ENCODE measurements around the gene ZNF593OS.

Gene ZNF593OS

GRCh38 chr1:26187882-26188281, 16.2 kb upstream of the ZNF593OS start:
- no peak overlapping the region for H3K4me3 ChIP-seq (ENCODE audit: low read length)
- no peak for DNase-seq (ENCODE audit: low read depth, low spot score)

- no peak overlapping the region for H3K4me3 ChIP-seq (ENCODE audit: low read length)
- DNase-seq (ENCODE audit: low read depth, low spot score): no peak
Observed at GRCh38 chr1:26184883-26185282, 13.3 kb upstream of the ZNF593OS start.

GRCh38 chr1:26184086-26184485, 12.5 kb upstream of the ZNF593OS start:
- no peak for DNase-seq (ENCODE audit: low read depth, low spot score)
- no peak overlapping the region for H3K4me3 ChIP-seq (ENCODE audit: low read length)

- no peak overlapping the region for H3K4me3 ChIP-seq (ENCODE audit: low read length)
- DNase-seq (ENCODE audit: low read depth, low spot score): no peak
Observed at GRCh38 chr1:26182383-26182696, 10.7 kb upstream of the ZNF593OS start.

- H3K4me3 ChIP-seq (ENCODE audit: low read length): no peak overlapping the region
- DNase-seq (ENCODE audit: low read depth, low spot score): no peak
Observed at GRCh38 chr1:26181586-26182382, 10.2 kb upstream of the ZNF593OS start.

GRCh38 chr1:26180010-26180506, 8.4 kb upstream of the ZNF593OS start:
- no peak for DNase-seq (ENCODE audit: low read depth, low spot score)
- no peak overlapping the region for H3K4me3 ChIP-seq (ENCODE audit: low read length)

- no peak for DNase-seq (ENCODE audit: low read depth, low spot score)
- no peak within 1 kb of the TSS for H3K4me3 ChIP-seq (ENCODE audit: low read length)
Observed at GRCh38 chr1:26177182-26177684, 5.6 kb upstream of the ZNF593OS start, which contains the start of gene CNKSR1. Gene CNKSR1, plus strand, starts transcription at chr1:26177491. Its CDS starts 57 bp downstream, at chr1:26177548.

GRCh38 chr1:26175346-26175745, 3.7 kb upstream of the ZNF593OS start:
- no peak for DNase-seq (ENCODE audit: low read depth, low spot score)
- H3K4me3 ChIP-seq (ENCODE audit: low read length): no peak overlapping the region

- DNase-seq (ENCODE audit: low read depth, low spot score): no peak
- H3K4me3 ChIP-seq (ENCODE audit: low read length): peak overlapping the region; percentile 84
Observed at GRCh38 chr1:26170472-26170821, 1.2 kb downstream of the ZNF593OS start.

- peak; percentile 76 for DNase-seq (ENCODE audit: low read depth, low spot score)
- H3K4me3 ChIP-seq (ENCODE audit: low read length): peak within 1 kb of the TSS; percentile 84
Observed at GRCh38 chr1:26169669-26170471, 1.8 kb downstream of the ZNF593OS start, which contains the start of gene ZNF593. Gene ZNF593, plus strand, starts transcription at chr1:26169908. Its CDS starts 76 bp downstream, at chr1:26169984.

GRCh38 chr1:26169198-26169554, 2.5 kb downstream of the ZNF593OS start:
- no peak for DNase-seq (ENCODE audit: low read depth, low spot score)
- H3K4me3 ChIP-seq (ENCODE audit: low read length): peak overlapping the region; percentile 84

- no peak for DNase-seq (ENCODE audit: low read depth, low spot score)
- peak within 1 kb of the TSS; percentile 84 for H3K4me3 ChIP-seq (ENCODE audit: low read length)
Observed at GRCh38 chr1:26168410-26169197, 3.0 kb downstream of the ZNF593OS start, which contains the start of gene C1orf232. Gene C1orf232, minus strand, starts transcription at chr1:26168963. Its CDS starts 464 bp downstream, at chr1:26168499.

GRCh38 chr1:26166719-26167281, 4.8 kb downstream of the ZNF593OS start:
- peak; percentile 67 for DNase-seq (ENCODE audit: low read depth, low spot score)
- no peak overlapping the region for H3K4me3 ChIP-seq (ENCODE audit: low read length)

- no peak overlapping the region for H3K4me3 ChIP-seq (ENCODE audit: low read length)
- no peak for DNase-seq (ENCODE audit: low read depth, low spot score)
Observed at GRCh38 chr1:26164861-26165842, 6.5 kb downstream of the ZNF593OS start.

GRCh38 chr1:26164036-26164860, 7.4 kb downstream of the ZNF593OS start:
- DNase-seq (ENCODE audit: low read depth, low spot score): no peak

GRCh38 chr1:26163684-26164035, 8.0 kb downstream of the ZNF593OS start:
- DNase-seq (ENCODE audit: low read depth, low spot score): no peak
- H3K4me3 ChIP-seq (ENCODE audit: low read length): peak overlapping the region; percentile 38

More at GRCh38 chr1:26164036-26164860, 7.4 kb downstream of the ZNF593OS start:
- H3K4me3 ChIP-seq (ENCODE audit: low read length): peak overlapping the region; percentile 38

- no peak for DNase-seq (ENCODE audit: low read depth, low spot score)
Observed at GRCh38 chr1:26162220-26162709, 9.4 kb downstream of the ZNF593OS start.

More at GRCh38 chr1:26162220-26162709, 9.4 kb downstream of the ZNF593OS start:
- peak overlapping the region; percentile 48 for H3K4me3 ChIP-seq (ENCODE audit: low read length)
